ENCODE data around the gene C10orf90. TPM values are rescaled to one million over a fixed set of nuclear protein-coding genes. Genes with fewer than 3 reads are reported as not detected.

Gene C10orf90
- total and polyA plus RNA-seq, 2 of the 8 experiments (the other 6 are each of a cell fraction or from before 2014, with no cell fraction given), result 0.21 TPM; not detected in 1

DNA sequence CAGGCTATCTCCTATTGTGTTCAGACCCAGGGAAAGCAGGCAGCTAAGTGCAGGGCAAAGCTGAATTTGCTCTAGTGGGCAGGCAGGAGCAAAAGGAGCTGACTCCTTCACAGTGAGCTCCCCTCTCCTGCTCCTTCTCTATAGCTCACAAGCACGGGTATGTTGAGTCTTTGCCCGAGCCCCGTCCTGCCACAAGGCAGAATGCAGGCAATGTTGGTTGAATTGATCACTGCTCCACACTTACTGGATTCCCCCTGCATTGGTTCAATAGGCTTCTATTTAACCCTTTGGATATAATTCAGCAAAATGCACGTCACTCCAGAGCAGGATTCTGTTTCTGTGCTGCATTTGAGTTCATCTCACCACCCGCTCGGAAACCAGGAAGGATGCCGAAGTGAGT is 16.2 kb upstream of the C10orf90 start (continued):
- TF ChIP-seq CHD7 (IDR thresholded peaks at IDR 0.05; ENCODE audit: insufficient replicate concordance, low read length), result no peak
- no peak for TF ChIP-seq SUZ12 (IDR thresholded peaks at IDR 0.05; ENCODE audit: low read length)
- TF ChIP-seq, protein P1, sequence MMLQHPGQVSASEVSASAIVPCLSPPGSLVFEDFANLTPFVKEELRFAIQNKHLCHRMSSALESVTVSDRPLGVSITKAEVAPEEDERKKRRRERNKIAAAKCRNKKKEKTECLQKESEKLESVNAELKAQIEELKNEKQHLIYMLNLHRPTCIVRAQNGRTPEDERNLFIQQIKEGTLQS (IDR thresholded peaks at IDR 0.05; ENCODE audit: insufficient read depth, low read depth, low read length), result no peak
- TF ChIP-seq HDAC6 (IDR thresholded peaks at IDR 0.05; ENCODE audit: low read depth, low read length), result no peak
- TF ChIP-seq NANOG (IDR thresholded peaks at IDR 0.05; ENCODE audit: insufficient read depth, low read depth, low read length, poor library complexity, severe bottlenecking), result no peak

Data from H1 (cell line).